ENCODE results near the gene PRSS36.
"Not testable (repeated sequence)": the region's sequence is repeated elsewhere in the genome, so short reads cannot be mapped to it uniquely, and the experiment has no call there.

Gene PRSS36

DNA sequence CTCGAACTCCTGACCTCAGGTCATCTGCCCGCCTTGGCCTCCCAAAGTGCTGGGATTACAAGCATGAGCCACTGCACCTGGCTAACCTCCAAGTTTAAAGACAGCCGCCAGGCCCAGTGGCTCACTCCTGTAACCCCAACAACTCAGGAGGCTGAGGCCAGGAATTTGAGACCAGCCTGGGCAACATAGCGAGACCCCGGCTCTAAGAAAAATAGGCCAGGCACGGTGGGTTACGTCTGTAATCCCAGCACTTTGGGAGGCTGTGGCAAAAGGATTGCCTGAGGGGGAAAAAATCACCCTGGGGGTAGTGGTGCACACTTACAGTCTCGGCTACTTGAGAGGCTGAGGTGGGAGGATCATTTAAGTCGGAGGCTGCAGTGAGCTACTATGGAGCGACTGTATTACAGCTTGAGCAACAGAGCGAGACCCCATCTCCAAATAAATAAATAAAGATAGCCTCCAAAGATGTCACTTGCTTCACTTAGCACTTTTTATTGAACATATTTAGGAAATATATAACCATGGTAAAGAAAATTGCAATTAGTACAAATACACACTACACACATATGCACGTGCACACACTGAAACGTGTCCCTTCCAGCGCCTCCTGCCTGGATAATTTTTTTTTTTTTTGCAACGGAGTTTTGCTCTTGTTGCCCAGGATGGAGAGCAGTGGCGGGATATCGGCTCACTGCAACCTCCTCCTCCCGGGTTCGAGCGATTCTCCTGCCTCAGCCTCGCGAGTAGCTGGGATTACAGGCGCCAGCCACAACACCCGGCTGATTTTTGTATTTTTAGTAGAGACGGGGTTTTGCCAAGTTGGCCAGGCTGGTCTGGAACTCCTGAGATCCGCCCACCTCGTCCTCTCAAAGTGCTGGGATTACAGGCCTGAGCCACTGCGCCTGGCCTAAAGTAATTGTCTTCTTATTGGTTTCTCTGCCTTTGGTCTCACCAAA, 43.1 kb downstream of the PRSS36 start:
- no peak for DNase-seq (ENCODE audit: low read depth)
- TF ChIP-seq, protein P1, sequence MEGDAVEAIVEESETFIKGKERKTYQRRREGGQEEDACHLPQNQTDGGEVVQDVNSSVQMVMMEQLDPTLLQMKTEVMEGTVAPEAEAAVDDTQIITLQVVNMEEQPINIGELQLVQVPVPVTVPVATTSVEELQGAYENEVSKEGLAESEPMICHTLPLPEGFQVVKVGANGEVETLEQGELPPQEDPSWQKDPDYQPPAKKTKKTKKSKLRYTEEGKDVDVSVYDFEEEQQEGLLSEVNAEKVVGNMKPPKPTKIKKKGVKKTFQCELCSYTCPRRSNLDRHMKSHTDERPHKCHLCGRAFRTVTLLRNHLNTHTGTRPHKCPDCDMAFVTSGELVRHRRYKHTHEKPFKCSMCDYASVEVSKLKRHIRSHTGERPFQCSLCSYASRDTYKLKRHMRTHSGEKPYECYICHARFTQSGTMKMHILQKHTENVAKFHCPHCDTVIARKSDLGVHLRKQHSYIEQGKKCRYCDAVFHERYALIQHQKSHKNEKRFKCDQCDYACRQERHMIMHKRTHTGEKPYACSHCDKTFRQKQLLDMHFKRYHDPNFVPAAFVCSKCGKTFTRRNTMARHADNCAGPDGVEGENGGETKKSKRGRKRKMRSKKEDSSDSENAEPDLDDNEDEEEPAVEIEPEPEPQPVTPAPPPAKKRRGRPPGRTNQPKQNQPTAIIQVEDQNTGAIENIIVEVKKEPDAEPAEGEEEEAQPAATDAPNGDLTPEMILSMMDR (IDR thresholded peaks at IDR 0.05; ENCODE audit: insufficient read depth, low read depth, low read length, missing control alignments): no peak
- H3K4me3 ChIP-seq (ENCODE audit: low read depth, low read length): peak overlapping the region; percentile 96

DNA sequence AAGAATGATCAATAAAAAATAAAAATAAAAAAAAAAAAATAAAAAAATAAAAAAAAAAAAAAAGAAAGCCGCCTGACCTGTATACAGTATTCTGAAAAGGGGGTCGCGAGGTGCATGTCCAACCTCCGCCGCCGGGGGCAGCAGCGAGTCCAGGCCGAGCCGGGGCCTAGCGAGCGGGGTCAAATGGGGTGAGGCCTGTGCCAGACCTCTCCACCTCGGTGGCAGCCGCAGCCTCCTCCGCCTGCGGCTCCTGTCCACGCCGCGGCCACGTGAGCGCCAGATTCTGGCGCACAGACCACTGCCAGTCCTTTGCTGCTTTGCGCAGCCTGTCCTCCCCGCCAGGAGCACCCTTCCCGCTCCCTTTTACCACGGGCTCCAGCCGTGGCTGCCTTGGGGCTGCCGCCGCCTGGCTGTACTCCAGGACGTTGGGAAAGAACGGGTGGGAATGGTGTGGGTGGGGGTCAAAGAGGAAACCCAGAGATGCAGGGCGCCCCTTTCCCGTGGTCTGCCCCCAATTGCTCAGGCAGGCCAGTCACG, 44.1 kb downstream of the PRSS36 start:
- peak; percentile 65 for DNase-seq (ENCODE audit: low read depth)
- TF ChIP-seq, protein P1 (IDR thresholded peaks at IDR 0.05; ENCODE audit: insufficient read depth, low read depth, low read length, missing control alignments): peak; percentile 78
- no peak overlapping the region for H3K4me3 ChIP-seq (ENCODE audit: low read depth, low read length)

DNA sequence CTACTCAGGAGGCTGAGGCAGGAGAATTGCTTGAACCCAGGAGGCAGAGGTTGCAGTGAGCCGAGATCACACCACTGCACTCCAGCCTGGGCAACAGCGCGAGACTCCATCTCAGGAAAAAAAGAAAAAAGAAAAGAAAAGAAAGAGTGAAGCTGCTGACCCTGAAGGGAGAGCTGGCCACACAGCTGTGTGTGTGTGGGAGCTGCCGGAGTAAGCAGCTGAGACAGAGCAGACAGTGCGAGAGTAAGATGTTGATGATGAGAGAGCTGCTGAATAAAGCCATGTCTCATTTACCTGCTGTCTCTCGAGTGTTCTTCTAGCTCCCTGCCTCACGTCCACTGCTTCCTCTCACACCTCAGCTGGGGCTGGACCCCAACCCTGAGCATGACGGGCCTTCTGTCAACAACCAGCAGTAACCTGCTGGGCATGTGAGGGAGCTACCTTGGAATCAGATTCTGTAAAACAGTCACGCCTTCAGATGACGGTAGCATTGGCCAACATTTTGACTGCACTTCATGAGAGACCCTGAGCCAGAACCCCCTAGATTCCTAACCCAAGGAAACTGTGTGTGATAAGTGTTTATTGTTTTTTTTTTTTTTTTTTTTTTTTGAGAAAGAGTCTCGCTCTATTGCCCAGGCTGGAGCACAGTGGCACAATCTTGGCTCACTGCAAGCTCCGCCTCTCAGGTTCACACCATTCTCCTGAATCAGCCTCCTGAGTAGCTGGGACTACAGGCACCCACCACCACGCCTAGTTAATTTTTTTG, 48.8 kb downstream of the PRSS36 start:
- not testable (repeated sequence) for H3K4me3 ChIP-seq (ENCODE audit: low read depth, low read length); DNase-seq (ENCODE audit: low read depth)

DNA sequence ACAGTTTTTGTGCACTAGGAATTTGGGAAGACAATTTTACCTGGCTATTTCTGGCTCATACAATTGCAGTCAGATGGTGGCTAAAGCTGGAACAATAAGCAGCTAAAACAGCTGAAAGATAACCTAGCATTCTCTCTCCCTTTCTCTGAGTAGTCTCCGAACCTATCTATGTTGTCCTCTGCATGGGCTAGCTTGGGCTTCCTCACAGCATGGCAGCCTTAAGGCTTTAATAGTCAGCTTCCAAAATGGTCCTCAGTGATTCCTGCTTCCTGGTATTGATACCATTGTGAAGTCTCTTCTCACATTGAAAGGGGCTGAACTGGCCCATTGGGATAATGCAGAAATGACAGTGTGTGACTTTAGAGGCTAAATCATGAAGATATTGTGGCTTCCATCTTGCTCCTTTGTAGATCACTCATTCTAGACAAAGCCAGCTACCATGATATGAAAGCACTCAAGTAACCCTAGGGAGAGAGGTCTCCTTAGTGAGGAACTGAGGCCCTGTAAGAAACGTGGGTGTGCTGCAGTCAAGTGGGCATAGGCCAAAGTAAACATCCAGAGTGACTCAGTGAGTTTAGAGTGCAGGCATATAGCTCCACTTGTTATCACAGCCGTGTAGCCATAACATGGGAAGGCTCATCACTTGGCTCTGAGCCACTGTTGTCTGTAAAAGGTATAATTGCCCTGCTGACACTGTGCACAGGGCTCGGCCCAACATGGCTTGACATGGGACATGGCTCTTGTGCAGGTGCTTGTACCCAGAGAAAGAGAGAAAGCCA, 49.8 kb downstream of the PRSS36 start:
- H3K4me3 ChIP-seq (ENCODE audit: low read depth, low read length): no peak overlapping the region
- TF ChIP-seq, protein P1 (IDR thresholded peaks at IDR 0.05; ENCODE audit: insufficient read depth, low read depth, low read length, missing control alignments): no peak
- DNase-seq (ENCODE audit: low read depth): no peak

DNA sequence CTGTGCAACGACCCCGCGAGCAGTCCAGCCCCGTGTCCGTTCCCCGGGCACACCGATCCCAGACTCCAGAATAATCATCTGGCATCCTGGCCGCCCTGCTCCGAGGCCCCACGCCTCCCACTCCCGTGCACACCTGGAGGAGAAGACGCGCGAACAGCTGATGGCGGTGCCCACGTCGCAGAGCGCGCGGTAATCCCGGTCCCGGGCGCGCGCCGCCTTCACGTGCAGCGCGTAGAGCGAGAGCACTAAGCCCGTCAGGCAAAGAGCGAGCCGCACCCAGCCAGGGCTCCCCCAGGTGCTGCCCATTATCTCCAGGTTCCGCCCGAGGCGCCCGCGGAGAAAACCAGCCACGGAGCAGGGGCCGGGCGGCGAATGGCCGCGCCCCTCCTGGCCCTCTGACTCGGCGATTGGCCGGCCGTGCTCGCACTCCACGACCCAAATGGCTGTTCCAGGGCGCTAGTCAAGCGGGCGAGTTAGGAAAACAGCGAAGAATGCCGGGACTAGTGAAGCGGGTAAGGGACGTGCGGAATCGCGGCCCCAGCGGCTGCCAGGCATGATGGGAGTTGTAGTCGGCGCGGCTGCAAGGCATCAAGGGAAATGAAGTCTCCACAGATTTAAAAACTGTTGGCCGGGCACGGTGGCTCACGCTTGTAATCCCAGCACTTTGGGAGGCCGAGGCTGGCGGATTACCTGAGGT, 55.3 kb downstream of the PRSS36 start, which contains the start of gene VKORC1:
VKORC1 (minus strand) TSS at position 374 of the 697 bp plus-strand sequence; CDS start at position 306, 68 bp downstream.
- TF ChIP-seq, protein P1 (IDR thresholded peaks at IDR 0.05; ENCODE audit: insufficient read depth, low read depth, low read length, missing control alignments): no peak
- peak within 1 kb of the TSS; percentile 100 for H3K4me3 ChIP-seq (ENCODE audit: low read depth, low read length)
- peak; percentile 97 for DNase-seq (ENCODE audit: low read depth)

DNA sequence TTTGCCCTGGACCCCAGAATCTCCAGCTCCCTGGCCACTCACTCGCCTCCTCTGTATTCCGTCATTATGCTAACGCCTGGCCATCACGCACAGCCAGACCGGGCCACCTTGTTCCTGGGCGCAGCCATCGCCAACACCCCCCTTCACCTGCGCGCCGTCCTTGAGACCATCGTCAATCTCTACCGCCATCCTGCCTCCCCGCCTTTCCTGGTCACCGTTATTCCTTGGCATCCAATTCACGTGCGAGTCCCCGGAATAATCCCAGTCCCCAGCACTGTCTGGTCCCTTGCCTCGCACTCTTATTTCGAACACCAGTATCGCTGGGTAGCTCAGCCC, 55.8 kb downstream of the PRSS36 start:
- TF ChIP-seq, protein P1 (IDR thresholded peaks at IDR 0.05; ENCODE audit: insufficient read depth, low read depth, low read length, missing control alignments): no peak
- peak overlapping the region; percentile 100 for H3K4me3 ChIP-seq (ENCODE audit: low read depth, low read length)
- DNase-seq (ENCODE audit: low read depth): no peak

Measured in GM12865 (cell line).